Adrenal gland (tissue), 12 donors: ENCODE measurements around the gene SRCAP. TPM values are rescaled to one million over a fixed set of nuclear protein-coding genes. Genes with fewer than 3 reads are reported as not detected.
A peak's percentile ranks its signal among the peaks of the same experiment; 100 is the strongest.

Experiments used
- DNase-seq, 7 donors: peaks; one replicate each; pipeline ENCODE4 v3.0.0-alpha.2; 2019 to 2020
- H3K27ac ChIP-seq, 5 donors: fragments of 200-600 bp; sonication (generic) in 4 of 5; 1 replicate in 3 of 5; 2 replicates in 2 of 5; pipeline versions ENCODE4 v1.5.1 to v1.8.0; 2016 to 2020; ENCODE audit warnings: mild to moderate bottlenecking in 1 of 5
- H3K27me3 ChIP-seq: fragments of 200-600 bp; 2 replicates; pipeline ENCODE4 v1.8.0; 2021
- H3K36me3 ChIP-seq, 2 donors: fragments of 200-600 bp; replicated peaks in 1 of 2; 1 replicate in 1 of 2; 2 replicates in 1 of 2; pipeline versions ENCODE4 v1.5.1 to v1.8.0; 2018 to 2022
- H3K4me1 ChIP-seq, 2 donors: fragments of 200-600 bp; replicated peaks in 1 of 2; 1 replicate in 1 of 2; 2 replicates in 1 of 2; pipeline versions ENCODE4 v1.5.1 to v1.8.0; 2018 to 2021
- H3K4me3 ChIP-seq, 4 donors: fragments of 200-600 bp; sonication (generic) in 3 of 4; one replicate each; pipeline ENCODE4 v1.5.1; 2016 to 2018
- H3K9me3 ChIP-seq, 3 donors: fragments of 200-600 bp; sonication (generic) in 1 of 3; replicated peaks in 1 of 3; 1 replicate in 2 of 3; 2 replicates in 1 of 3; pipeline versions ENCODE4 v1.5.1 to v1.8.0; 2016 to 2021
- POLR2A ChIP-seq, 2 donors: fragments of 450-650 bp; IDR thresholded peaks; one replicate each; pipeline ENCODE4 v1.6.1; 2017; ENCODE audit warnings: antibody characterized with exemption in 2 of 2, mild to moderate bottlenecking in 2 of 2, moderate library complexity in 1 of 2
- WGBS, 4 donors: extraction: QIAGEN DNeasy Blood & Tissue Kit in 2 of 4; methylation state at CpG; one replicate each; pipeline versions ENCODE4 v1.1.5 to v1.1.7; 2013 to 2017; 5-methylcytosine and 5-hydroxymethylcytosine counted together
- intact Hi-C, 2 donors: fragments of 100-400 bp; cut with DNase I; formaldehyde crosslinking; loops; one replicate each; pipeline versions ENCODE4 v1.14.1 to v1.15.0; 2022 to 2023
- polyA plus RNA-seq, 3 donors: library from polyadenylated mRNA; stranded (reverse); fragments of 200-250 nt in 2 of 3; fragments of 350-450 nt in 1 of 3; fragmentation: Illumina TruSeq in 1 of 3; extraction: RNeasy Lipid Tissue Mini Kit (QIAGEN cat#74804) in 1 of 3; gene quantifications; one replicate each; pipeline ENCODE4 v1.2.3, GENCODE V29; 2013 to 2014
- total RNA-seq, 9 donors: library from RNA; depleted of rRNA in 4 of 9; stranded (reverse); fragments of >200 nt in 4 of 9; fragments of 120-200 nt in 1 of 9; fragmentation: NEBNext Ultra II Directional in 1 of 9; extraction: Animal tissue kit (Norgen Biotek cat#: 25700) in 1 of 9; gene quantifications; one replicate each; pipeline versions ENCODE4 v1.1.0 to v1.2.4, GENCODE V29; 2013 to 2023
- TF ChIP-seq, protein P1 (sequence below), 6 experiments: fragments of 450-650 bp in 4 of 6; fragments of 200-600 bp in 2 of 6; sonication (generic) in 1 of 6; IDR thresholded peaks; 1 replicate in 5 of 6; 2 replicates in 1 of 6; pipeline versions ENCODE4 v1.5.1 to v1.8.0; 2016 to 2021; ENCODE audit warnings: antibody characterized with exemption in 6 of 6, mild to moderate bottlenecking in 2 of 6, moderate library complexity in 1 of 6
- donor health status: healthy with polysubstance abuse.
- donor health status: Bipolar disorder and iron deficiency.
- donor health status: DM: yes; HTN: yes; CAD: no.
- donor health status: DM: no; HTN: no; CAD: no.
- donor health status: DM: no; HTN: no; CAD: no.
- donor health status: DM: yes; HTN: yes; CAD: no.

SRCAP gene
- total and polyA plus RNA-seq, 12 donors, result 3.7 to 82.4 (median 46.6) TPM

- 93 to 95% (median 94%) methylated on average over 16 to 20 of the region's 20 CpGs for WGBS, 4 donors
- peak in 1 of 7 donors; percentile 15 for DNase-seq
- intact Hi-C loops, result loop anchor here in 1 of 2 donors (10.0 kb wide), 1 partner anchor 51 kb away; no protein-coding TSS in a partner anchor
- Histone ChIP-seq H3K4me1 (peaks cover 4 to 6% of the 10 kb centered on the region in 2 donors), H3K27me3 (no peaks in the 10 kb centered on the region), H3K27ac (no peak overlapping the region), H3K9me3 (no peaks in the 10 kb centered on the region), H3K4me3 (no peak overlapping the region), H3K36me3 (peaks cover 0 to 44% of the 10 kb centered on the region in 2 donors)
- TF ChIP-seq POLR2A (IDR thresholded peaks at IDR 0.05), result no peak
- TF ChIP-seq, protein P1, sequence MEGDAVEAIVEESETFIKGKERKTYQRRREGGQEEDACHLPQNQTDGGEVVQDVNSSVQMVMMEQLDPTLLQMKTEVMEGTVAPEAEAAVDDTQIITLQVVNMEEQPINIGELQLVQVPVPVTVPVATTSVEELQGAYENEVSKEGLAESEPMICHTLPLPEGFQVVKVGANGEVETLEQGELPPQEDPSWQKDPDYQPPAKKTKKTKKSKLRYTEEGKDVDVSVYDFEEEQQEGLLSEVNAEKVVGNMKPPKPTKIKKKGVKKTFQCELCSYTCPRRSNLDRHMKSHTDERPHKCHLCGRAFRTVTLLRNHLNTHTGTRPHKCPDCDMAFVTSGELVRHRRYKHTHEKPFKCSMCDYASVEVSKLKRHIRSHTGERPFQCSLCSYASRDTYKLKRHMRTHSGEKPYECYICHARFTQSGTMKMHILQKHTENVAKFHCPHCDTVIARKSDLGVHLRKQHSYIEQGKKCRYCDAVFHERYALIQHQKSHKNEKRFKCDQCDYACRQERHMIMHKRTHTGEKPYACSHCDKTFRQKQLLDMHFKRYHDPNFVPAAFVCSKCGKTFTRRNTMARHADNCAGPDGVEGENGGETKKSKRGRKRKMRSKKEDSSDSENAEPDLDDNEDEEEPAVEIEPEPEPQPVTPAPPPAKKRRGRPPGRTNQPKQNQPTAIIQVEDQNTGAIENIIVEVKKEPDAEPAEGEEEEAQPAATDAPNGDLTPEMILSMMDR (IDR thresholded peaks at IDR 0.05), result no peak
Measured at GRCh38 chr16:30755955-30756780, 57.2 kb downstream of the SRCAP start.

GRCh38 chr16:30756781-30757100, 57.8 kb downstream of the SRCAP start:
- H3K4me3 ChIP-seq, result no peak overlapping the region
- WGBS, 4 donors, result 93 to 98% (median 97%) methylated on average over 12 to 13 of the region's 13 CpGs
- no peak overlapping the region for H3K27ac ChIP-seq
- no peaks in the 10 kb centered on the region for H3K9me3 ChIP-seq
- intact Hi-C loops, result loop anchor here in 1 of 2 donors (10.0 kb wide), 1 partner anchor 52 kb away; no protein-coding TSS in a partner anchor
- TF ChIP-seq POLR2A (IDR thresholded peaks at IDR 0.05), result no peak
- TF ChIP-seq, protein P1 (IDR thresholded peaks at IDR 0.05), result no peak
- peak in 1 of 7 donors; percentile 11 for DNase-seq
- H3K4me1 ChIP-seq, result peaks cover 8 to 11% of the 10 kb centered on the region in 2 donors
- H3K36me3 ChIP-seq, result peaks cover 0 to 38% of the 10 kb centered on the region in 2 donors
- no peaks in the 10 kb centered on the region for H3K27me3 ChIP-seq

GRCh38 chr16:30757316-30757715, 58.3 kb downstream of the SRCAP start:
- Histone ChIP-seq H3K4me3 (no peak overlapping the region), H3K9me3 (no peaks in the 10 kb centered on the region), H3K27me3 (no peaks in the 10 kb centered on the region), H3K36me3 (peaks cover 0 to 38% of the 10 kb centered on the region in 2 donors), H3K27ac (no peak overlapping the region), H3K4me1 (peaks cover 8 to 11% of the 10 kb centered on the region in 2 donors)
- TF ChIP-seq POLR2A (IDR thresholded peaks at IDR 0.05), result no peak
- TF ChIP-seq, protein P1 (IDR thresholded peaks at IDR 0.05), result no peak
- intact Hi-C loops, result loop anchor here in 1 of 2 donors (10.0 kb wide), 1 partner anchor 53 kb away; no protein-coding TSS in a partner anchor
- WGBS, 4 donors, result 55 to 66% (median 64%) methylated on average over 6 to 7 of the region's 7 CpGs
- DNase-seq, result peak in 2 of 7 donors; percentile 54 to 63

DNA sequence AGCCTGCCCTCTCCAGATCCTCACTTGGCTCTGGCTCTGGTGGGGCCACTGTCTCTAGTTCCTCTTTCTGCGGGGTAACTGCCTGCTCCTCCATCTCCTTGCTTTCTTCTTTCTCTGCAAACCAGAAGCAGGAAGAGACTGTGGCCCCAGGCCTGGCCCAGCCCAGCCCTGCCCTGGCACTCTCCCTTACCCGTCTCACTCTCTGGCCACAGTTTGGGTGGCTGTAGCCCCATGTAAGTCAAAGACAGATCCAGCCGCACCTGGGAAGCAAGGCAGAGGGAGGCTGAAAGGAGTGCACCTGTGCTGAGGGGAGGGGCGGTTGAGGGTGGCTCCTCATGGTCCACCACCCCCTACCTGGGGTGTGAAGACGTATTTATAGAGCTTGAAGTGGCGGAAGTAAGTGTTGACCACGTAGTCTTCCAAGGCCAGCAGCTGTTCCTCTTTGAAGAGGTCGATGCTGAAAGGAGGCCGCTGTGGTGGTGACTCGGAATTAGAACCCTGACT, 60.1 kb downstream of the SRCAP start:
- Histone ChIP-seq H3K36me3 (peaks cover 0 to 29% of the 10 kb centered on the region in 2 donors), H3K4me1 (peaks cover 22 to 27% of the 10 kb centered on the region in 2 donors), H3K27ac (peak overlapping the region in 2 of 5 donors; percentile 17 to 60), H3K9me3 (no peaks in the 10 kb centered on the region), H3K27me3 (no peaks in the 10 kb centered on the region), H3K4me3 (no peak overlapping the region)
- DNase-seq, result peak in 2 of 7 donors; percentile 17 to 26
- intact Hi-C loops, result loop anchor here in 1 of 2 donors (10.0 kb wide), 1 partner anchor 54 kb away; no protein-coding TSS in a partner anchor
- 70 to 90% (median 78%) methylated on average over 3 to 10 of the region's 10 CpGs for WGBS, 4 donors
- TF ChIP-seq, protein P1 (IDR thresholded peaks at IDR 0.05), result no peak
- TF ChIP-seq POLR2A (IDR thresholded peaks at IDR 0.05), result no peak
